DND-41 (cell line): ENCODE measurements around the gene DCAKD.

Experiments
- CTCF ChIP-seq: IDR thresholded peaks from 2 replicates; pipeline ENCODE4 v1.5.1; 2012; ENCODE audit warnings: borderline replicate concordance, low read length, moderate library complexity, mild to moderate bottlenecking; ENCODE audit not compliant: poor library complexity, severe bottlenecking; ENCODE audit errors: extremely low read depth
- EZH2 ChIP-seq: IDR thresholded peaks from 3 replicates; pipeline ENCODE4 v1.6.1; 2012; ENCODE audit warnings: borderline replicate concordance, low read depth, mild to moderate bottlenecking, moderate library complexity, low read length, inconsistent platforms; ENCODE audit not compliant: severe bottlenecking

- TF ChIP-seq CTCF = peak; percentile 24
- TF ChIP-seq EZH2 = no peak
Measured at GRCh38 chr17:44977065-44977464, 74.4 kb downstream of the DCAKD start.
